HG03039 (cell line): ENCODE results near the gene COL25A1.

Source experiments
- ATAC-seq: cut with Tn5 transposase; IDR thresholded peaks from one replicate; pipeline ENCODE4 v1.9.1; 2021; ENCODE audit warnings: mild to moderate bottlenecking, moderate library complexity; ENCODE audit not compliant: unreplicated experiment

Gene COL25A1

DNA sequence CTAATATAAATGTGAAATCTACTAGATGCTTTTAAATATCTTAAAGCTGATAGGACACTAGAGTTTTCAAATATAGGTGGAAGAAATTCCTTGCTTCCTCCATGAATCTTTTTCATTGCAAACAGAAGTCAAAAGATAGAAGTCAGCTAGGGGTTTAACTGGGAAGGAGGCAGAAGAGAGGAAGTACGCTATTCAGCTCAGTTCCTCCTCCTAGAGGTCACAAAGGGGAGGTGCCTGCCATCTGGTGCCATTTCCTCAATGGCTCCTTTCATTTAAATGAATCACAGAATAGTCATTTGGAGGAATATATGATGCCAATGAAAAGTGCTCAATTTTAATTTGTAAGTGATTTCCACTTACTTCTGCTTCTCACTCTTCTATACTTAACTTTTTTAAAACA is 8.5 kb downstream of the COL25A1 start:
- ATAC-seq: peak; percentile 78

DNA sequence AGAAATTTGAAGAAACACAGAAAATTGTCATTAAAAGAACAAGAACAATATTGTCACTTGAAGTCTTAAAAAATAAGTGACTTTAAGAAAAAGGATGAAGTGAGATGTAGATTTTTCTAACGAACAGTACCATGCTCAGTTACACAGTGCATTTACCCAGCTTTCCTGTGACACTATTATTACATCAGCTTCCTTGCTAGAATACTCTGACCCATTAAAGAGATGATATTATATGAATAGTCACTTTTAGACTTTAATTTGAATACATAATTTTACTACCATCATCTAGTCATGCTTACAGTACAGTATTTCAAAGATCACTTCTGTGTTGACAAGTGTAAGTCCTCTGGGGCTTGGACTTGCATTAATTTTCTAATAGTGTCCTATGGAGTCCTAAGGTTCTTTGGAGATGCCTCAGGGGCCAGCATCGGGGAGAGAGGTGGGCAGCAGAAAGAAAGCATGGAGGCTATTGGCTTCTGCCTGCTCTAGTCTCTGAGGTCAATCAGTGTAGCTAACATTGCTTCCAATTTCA is 10.7 kb downstream of the COL25A1 start:
- ATAC-seq: no peak

DNA sequence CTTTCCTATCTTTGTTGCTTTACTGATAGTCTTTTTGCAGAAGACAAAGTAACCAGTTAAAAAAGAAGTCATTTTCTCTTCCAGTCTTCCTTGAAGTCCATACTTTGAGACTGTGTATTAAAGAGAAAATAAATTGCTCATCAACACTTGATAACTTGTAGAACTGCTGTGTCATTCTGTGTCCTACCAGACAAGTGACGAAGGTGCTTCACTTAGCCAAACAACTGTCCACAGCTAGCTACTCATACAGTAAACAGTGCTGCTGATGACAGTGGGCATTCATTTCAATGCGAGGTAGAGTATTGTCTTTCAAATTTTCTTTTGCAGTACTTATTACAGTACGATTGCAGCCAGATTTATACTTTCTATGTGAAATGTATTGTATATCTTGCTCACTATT is 11.5 kb downstream of the COL25A1 start:
- no peak for ATAC-seq

DNA sequence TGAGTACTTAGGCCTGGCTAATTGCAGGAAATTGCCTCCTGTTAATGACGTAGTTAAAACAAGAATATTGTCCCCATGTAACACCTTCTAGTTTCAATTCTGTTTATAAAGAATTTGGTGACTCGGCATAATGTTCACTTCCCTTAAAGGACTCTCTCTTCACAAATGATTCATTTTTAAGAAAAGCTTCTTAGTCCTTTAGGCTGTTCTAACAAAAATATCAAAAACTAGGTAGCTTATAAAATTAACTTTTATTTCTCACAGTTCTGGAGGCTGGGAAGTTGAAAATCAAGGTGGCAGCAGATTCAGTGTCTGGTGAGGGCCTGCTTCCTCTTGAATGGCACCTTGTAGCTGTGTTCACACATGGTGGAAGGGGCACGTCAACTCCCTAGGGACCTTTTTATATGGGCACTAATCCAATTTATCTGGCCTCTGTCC is 23.8 kb downstream of the COL25A1 start:
- ATAC-seq: peak; percentile 52

DNA sequence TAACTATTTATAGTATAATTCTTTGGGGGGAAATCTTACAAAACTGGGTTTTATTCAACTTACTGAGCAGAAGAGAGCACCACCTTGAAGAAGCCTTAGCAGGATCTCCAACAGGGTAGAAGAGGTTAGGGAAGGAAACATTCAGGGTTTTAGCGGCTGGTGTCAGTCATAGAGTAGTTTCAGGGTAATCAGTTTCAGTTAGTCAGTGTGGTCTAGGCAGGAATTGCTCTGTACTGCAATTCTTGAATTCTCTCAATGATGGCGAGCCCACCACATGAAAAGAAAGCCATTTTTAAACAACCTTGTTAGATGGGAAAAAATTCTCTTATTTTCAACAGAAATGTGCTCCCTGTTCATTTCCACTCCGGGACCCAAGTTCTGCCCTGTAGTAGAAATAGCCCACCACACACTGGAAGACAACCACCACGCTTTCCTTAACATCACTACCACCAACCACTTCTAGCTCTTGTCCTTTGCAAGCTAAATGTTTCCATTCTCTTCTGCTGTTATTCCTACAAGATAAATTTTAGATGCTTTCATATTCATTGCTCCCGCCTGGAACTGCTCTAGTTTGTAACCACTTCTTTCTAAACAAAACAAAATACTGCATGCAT is 25.9 kb downstream of the COL25A1 start:
- no peak for ATAC-seq

DNA sequence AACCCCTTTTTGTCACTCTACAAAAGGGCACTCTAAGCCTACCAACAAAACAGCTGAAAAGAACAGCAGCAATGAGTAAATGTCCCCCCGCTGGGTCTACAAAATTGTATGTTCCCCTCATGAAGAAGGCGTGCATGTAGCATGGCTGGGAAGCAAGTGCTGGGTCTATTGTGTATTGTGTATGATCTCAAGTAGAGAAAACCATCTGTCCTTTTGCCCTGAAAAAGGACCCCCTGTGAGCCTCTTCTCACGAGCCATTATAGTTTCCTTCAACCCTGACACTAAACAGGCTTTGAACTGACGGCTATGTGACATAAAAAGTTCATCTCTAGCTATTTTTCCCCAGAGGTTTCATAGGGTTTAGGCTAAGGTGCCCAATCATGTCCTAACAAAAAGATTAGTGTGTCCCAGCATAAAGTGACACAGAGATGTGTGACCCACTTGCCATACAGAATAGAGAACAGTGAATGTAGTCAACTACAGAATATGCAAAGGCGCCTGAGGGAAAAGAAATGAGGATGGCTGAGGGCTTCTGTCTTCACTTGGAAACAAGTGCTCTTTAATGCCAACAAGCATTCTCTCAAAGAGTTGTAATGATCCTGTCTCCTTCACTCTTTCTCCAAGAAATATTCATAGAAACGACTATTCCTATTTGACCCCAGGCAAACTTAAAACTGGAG is 27.3 kb downstream of the COL25A1 start:
- no peak for ATAC-seq

DNA sequence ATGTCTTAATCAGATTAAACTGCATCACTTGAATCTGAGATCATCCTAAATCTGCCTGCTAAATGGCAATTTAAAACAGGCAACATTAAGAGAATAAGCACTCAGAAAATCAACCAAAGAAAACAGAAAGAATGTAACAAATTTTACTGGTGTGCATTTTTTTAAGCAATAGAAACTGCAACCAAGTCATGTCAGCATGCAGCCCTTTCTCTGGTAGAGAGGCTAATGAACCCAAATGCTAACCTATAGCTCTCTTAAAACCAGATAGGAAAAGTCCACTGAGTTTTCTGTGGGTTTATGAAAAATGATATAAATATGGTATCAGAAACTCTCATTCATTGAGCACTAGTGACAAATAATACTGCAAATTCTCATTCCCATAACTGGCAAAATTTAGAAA is 35.6 kb downstream of the COL25A1 start:
- no peak for ATAC-seq

DNA sequence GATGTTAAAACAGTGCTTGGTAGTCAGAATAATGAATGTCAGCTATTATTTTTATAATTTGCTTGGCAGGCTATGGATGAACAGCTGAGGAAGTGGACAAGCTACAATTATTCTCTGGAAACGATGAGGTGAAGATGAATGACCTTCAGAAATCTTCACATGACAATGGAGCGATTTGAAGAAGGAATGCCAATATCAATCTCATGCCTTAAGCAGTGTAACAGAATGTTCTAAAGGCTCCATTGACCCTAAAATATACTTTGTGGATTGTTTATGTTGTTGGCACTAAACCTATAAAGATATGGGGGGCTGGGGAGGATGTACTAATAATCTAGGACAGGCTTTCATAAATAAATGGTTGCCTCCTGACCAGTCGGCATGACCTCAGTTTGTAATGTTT is 36.2 kb downstream of the COL25A1 start:
- ATAC-seq: no peak

DNA sequence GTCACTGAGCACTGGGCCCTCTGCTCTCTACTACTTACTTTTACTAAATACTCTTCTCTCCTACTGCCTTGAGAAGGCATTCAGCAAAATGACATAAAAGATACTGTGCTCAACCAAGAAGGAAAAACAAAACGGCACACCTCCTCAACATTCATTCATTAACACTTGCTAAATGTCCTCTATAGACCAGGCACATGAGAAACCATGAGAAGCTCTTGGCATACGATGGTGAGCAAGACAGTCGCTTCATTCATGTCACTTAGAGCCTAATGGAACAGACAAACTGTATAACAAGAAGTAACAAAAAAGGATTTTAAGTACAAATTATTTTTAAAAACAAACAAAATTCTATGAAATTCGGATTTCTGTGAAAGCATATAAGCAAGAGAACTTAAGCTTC is 38.7 kb downstream of the COL25A1 start:
- ATAC-seq: no peak

DNA sequence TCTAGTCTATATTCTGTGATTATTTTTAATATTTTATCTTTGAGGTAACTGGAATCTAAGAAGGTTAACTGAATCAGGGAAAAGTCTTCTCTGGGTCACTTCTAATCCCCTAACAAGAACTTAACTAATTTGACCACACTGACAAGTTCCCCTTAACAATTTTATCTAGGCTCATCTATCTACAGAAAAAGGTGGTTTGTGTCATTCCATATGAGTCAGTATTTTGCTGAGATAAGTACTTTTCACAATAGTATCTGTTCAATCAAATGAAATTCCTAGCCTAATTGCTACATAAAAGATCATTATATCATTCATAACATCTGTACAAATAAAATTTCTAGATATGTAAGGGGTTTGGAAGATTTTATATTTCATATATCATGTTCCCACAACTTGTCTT is 45.6 kb downstream of the COL25A1 start:
- no peak for ATAC-seq

DNA sequence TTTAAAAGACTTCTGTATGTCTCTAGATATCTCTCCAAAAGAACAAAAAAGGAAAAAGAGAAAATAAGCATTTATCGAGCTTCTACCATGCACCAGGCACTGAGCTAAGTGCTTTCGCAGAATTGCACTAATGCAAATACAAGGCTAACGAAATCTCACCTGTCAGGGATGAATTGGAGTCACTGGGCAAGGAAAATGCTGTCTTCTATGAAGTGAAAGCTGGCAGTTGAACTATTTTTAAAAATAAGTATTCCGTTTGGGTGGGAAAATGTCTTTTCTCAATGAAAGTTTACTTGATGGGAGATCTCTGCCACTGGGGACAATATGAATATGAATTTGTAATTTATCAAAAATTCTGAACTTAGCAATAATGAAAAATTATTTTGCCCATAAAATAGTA is 47.6 kb downstream of the COL25A1 start:
- ATAC-seq: no peak

DNA sequence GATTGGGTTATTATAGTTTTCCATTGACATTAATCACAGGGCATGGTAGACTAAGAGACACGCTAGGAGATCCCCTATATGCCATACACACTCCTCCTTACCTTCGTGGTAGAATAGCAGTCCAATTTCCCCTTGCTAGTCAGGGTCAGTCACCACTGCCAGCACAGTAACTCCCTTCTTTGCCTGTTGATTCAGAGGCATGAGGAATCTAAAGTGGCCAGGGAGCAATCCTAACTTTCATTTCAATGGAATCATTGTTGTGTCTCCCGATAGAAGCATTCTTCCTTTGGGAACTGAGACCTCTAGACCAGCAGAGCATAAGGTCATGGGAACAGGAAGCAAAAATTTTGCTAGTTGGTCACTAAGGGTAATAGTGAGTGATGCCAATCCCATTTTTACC is 51.1 kb downstream of the COL25A1 start:
- no peak for ATAC-seq

DNA sequence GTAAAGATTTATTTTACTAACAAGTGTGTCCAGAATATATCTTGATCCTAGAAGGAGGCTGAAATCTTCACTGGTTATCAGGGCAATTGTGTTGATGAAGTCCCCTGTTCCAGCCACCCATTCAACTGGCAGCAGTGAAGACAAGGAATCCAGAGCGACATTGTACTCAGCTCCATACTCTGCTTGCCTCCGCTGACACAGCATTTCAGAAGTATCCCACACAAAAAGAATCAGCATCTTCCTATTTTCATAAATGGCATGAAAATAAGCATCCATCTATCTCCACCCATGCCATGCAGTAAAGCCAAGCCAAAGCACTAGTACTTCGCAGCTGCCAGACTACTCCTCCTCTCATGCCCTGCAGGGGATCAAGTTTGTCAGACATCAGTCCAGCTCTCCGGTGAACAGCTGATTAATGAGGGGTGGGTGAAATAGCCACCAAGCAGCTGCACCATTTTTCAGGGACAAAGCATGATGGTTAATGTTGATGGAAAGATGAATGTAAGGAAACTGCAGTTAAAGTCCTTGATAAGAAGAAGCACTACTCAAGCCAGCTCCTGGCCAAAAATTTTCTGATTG is 54.0 kb downstream of the COL25A1 start:
- ATAC-seq: no peak

DNA sequence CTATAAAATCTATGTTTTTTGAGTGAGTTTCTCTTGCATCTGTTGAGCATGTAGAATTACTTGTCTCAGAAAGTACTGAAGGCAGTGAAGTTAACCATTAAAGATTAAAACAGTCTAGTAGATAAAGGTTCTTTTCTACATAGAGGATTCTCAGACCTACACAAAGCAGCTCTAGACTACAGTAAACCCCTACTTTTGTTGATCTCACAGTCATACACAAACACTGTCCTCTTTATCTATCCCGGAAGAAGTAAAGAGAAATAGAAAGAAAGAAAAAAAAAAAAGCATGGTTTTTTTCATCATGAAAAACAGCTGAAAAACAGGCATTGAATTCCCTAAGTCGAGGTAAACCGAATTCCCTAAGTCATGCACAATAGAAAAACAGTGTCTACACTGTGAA is 58.6 kb downstream of the COL25A1 start:
- ATAC-seq: no peak

DNA sequence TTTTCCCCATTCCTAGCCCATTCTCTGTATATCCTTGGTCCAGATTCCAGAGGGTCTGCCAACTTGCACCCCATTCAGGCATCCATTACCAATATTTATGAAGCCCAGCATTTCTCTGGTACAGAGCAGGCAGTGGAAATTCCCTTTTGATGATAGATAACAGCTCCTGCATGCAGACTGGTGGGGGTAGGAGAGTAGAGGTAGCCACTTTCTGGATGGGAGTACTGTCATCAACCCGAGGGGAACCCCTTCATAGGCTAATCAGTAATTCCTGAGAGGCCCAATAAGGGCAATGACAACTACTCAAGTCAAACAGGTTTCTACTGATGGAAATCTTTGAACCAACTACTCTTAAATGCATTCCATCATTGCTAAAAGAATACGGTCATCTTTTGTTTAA is 63.7 kb downstream of the COL25A1 start:
- no peak for ATAC-seq

DNA sequence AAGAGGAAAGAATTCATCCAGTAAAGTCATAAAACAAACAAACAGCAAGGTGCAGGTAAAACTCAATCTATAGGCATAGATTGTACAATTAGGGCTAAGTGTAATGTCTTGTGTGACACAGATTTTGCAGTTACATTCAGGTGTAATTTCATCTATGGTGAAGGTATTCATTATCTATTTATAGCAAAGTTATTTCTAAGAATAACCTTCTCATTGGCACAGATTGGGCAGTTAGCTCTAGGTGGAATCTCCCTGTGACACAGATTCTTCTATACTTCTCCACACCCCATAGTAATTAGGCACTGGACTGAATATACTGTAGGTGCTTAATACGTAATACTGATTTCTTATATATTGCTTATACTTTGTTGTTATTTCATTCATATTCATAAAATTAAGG is 66.8 kb downstream of the COL25A1 start:
- ATAC-seq: no peak

DNA sequence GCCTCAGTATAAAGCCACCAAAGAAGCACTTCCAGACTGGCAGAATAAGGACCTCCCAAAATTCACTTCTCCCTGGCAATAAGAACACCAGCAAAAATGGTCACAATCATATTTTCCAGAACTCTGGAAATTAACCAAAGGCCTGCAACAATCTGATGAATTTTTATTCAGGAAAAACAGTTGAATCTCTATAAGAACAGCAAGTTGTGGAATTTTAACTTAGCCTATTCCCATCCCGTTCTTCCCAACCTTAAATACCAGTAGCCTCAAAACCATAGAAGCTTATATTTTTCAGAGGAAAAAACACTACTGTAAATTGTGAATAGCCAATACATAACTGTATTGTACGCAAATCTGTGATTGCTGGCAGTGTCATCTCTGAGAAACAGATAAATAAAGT is 67.9 kb downstream of the COL25A1 start:
- no peak for ATAC-seq

DNA sequence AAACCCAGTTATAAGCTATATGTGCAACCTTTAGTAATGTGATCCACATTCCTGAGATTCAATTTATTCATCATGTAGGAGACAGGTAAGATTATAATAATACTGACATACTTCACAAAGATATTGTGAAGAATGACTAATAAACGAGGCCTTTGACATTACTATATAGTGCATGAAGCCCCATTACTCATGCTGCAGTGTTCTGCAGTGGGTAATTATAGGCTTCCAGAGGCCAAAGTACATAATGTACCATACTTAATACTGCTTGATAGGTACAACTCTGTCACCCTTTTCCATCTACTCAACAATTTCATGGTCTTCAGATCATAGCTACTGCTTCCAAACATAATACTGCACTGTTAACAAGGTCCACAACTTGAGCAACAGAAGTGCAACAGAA is 68.9 kb downstream of the COL25A1 start:
- ATAC-seq: no peak

DNA sequence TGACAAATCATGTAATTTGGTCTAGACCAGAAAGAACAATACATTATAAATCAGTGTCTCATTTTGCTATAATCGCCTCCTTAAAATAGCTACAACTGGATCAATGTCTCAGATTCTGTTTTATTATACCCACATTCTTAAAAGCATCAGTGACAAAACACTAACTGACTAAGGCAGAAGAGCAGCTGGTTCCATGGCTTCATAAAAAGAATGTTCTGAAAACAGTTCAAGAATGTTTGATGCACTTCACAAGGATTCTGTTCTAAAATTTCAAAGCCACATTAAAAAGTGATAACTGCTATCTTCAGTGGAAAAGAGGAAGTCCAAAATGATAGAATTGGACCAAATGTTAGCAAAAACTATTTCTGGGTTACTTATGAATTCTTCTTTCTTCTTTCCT is 69.8 kb downstream of the COL25A1 start:
- no peak for ATAC-seq

DNA sequence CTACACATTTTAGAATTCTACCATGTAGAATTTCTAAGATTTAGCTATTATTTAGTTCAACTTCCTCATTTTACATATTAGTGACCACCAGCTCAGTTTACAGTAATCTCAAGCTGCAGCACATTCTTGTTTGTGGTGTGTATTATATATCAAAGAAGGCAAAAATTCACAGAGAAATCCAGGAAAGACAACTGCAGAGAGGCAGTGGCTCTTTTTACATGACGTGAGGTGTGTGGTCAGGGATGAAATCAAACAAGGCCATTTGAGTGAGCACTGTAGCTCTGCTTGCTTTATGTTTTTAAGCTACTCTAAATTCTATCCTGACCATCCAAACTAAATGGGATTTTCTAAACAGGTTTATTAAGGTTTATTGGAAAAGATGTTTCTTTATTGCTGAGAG is 71.1 kb downstream of the COL25A1 start:
- no peak for ATAC-seq

DNA sequence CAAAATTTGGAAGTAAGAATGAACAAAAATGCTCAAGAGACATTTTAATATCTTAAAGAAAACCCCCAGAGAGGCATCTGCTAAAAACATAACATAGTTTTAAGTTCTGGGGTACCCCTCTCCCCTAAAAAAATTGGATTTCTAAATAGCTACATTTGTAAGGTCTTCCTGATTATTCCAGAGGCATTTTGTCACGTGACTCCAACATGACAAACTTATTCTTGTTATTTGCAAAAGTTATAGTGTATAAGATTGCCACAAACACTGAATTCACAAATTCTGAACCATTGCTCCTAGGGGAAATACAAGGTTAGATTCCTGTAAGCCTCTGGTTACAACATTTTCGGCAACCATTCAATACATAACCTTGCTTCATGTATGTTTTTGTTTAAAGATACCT is 73.4 kb downstream of the COL25A1 start:
- no peak for ATAC-seq

DNA sequence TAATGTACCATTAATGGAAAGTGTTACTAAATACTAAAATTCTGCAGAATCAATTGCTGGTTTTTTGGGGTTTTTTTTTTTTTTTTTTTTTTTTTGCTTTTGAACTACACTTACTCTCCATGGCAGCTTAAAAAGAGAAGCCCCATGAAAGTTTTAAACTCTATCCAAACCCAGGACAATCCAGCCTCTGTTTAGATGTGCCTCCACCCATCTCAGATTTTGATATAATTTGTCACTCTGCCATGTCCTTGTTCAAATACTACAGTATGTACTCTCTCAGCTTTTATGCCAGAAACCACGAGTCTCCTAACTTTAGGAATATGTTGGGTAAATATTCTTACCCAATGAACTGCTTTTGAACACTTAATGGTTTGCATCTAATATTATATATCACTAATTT is 84.2 kb downstream of the COL25A1 start:
- ATAC-seq: no peak
